ENCODE data around the gene ANXA6.
"Not testable (repeated sequence)": the region's sequence is repeated elsewhere in the genome, so short reads cannot be mapped to it uniquely, and the experiment has no call there.

The ANXA6 gene

GRCh38 chr5:151178372-151178771 lies 20.8 kb upstream of the ANXA6 start:
- H3K4me1 ChIP-seq (ENCODE audit: control insufficient read depth, insufficient read depth, low read length), result no peaks in the 10 kb centered on the region
- H3K9ac ChIP-seq (ENCODE audit: low read length), result no peak overlapping the region
- H3K27ac ChIP-seq (ENCODE audit: low read depth, low read length), result no peak overlapping the region
- H3K4me3 ChIP-seq (ENCODE audit: low read length), result no peak overlapping the region
- H3K27me3 ChIP-seq (ENCODE audit: control insufficient read depth, insufficient read depth, low read length), result no peaks in the 10 kb centered on the region
- peaks cover 19% of the 10 kb centered on the region for H3K36me3 ChIP-seq (ENCODE audit: control insufficient read depth, insufficient read depth, low read length)

- not testable (repeated sequence) for H3K27me3 ChIP-seq (ENCODE audit: control insufficient read depth, insufficient read depth, low read length); H3K4me1 ChIP-seq (ENCODE audit: control insufficient read depth, insufficient read depth, low read length); H3K9ac ChIP-seq (ENCODE audit: low read length); H3K4me3 ChIP-seq (ENCODE audit: low read length); H3K36me3 ChIP-seq (ENCODE audit: control insufficient read depth, insufficient read depth, low read length); H3K27ac ChIP-seq (ENCODE audit: low read depth, low read length)
Measured at GRCh38 chr5:151176268-151176667, 18.7 kb upstream of the ANXA6 start.

- Histone ChIP-seq H3K36me3 (ENCODE audit: control insufficient read depth, insufficient read depth, low read length) (no peaks in the 10 kb centered on the region), H3K4me3 (ENCODE audit: low read length) (peak overlapping the region; percentile 15), H3K4me1 (ENCODE audit: control insufficient read depth, insufficient read depth, low read length) (no peaks in the 10 kb centered on the region), H3K27ac (ENCODE audit: low read depth, low read length) (peak overlapping the region; percentile 45), H3K27me3 (ENCODE audit: control insufficient read depth, insufficient read depth, low read length) (no peaks in the 10 kb centered on the region), H3K9ac (ENCODE audit: low read length) (no peak overlapping the region)
Measured at GRCh38 chr5:151174612-151175101, 17.1 kb upstream of the ANXA6 start.

- no peak overlapping the region for H3K9ac ChIP-seq (ENCODE audit: low read length)
- H3K4me1 ChIP-seq (ENCODE audit: control insufficient read depth, insufficient read depth, low read length), result peaks cover 4% of the 10 kb centered on the region
- H3K27me3 ChIP-seq (ENCODE audit: control insufficient read depth, insufficient read depth, low read length), result no peaks in the 10 kb centered on the region
- H3K27ac ChIP-seq (ENCODE audit: low read depth, low read length), result peak overlapping the region; percentile 45
- peak overlapping the region; percentile 15 for H3K4me3 ChIP-seq (ENCODE audit: low read length)
- no peaks in the 10 kb centered on the region for H3K36me3 ChIP-seq (ENCODE audit: control insufficient read depth, insufficient read depth, low read length)
Measured at GRCh38 chr5:151173711-151174611, 16.4 kb upstream of the ANXA6 start.

DNA sequence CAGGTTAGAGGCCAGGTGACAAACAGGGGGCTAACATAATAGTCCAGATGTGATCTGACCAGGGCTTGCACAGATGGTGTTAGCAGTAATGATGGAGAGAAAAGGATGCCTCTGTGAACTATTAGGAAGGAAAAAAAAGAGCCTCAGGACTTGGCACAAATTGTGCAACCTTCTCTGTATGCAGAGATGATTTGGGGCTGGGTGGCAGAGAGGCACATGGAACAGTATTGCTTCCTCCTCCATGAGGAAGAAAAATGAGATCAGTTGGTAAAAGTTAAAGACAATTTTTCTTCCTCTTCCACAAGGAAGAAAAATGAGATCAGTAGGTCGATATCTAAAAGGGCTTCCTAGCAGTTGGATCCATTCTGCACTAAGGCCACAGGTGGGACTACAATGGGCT lies 13.9 kb upstream of the ANXA6 start:
- Histone ChIP-seq H3K4me3 (ENCODE audit: low read length) (no peak overlapping the region), H3K27ac (ENCODE audit: low read depth, low read length) (no peak overlapping the region), H3K4me1 (ENCODE audit: control insufficient read depth, insufficient read depth, low read length) (peaks cover 7% of the 10 kb centered on the region), H3K9ac (ENCODE audit: low read length) (no peak overlapping the region), H3K36me3 (ENCODE audit: control insufficient read depth, insufficient read depth, low read length) (no peaks in the 10 kb centered on the region), H3K27me3 (ENCODE audit: control insufficient read depth, insufficient read depth, low read length) (no peaks in the 10 kb centered on the region)

GRCh38 chr5:151168602-151169344 lies 11.2 kb upstream of the ANXA6 start:
- H3K36me3 ChIP-seq (ENCODE audit: control insufficient read depth, insufficient read depth, low read length), result no peaks in the 10 kb centered on the region
- no peak overlapping the region for H3K4me3 ChIP-seq (ENCODE audit: low read length)
- no peak overlapping the region for H3K27ac ChIP-seq (ENCODE audit: low read depth, low read length)
- no peak overlapping the region for H3K9ac ChIP-seq (ENCODE audit: low read length)
- H3K4me1 ChIP-seq (ENCODE audit: control insufficient read depth, insufficient read depth, low read length), result peaks cover 14% of the 10 kb centered on the region
- no peaks in the 10 kb centered on the region for H3K27me3 ChIP-seq (ENCODE audit: control insufficient read depth, insufficient read depth, low read length)

GRCh38 chr5:151167022-151167421 lies 9.4 kb upstream of the ANXA6 start:
- H3K36me3 ChIP-seq (ENCODE audit: control insufficient read depth, insufficient read depth, low read length), result no peaks in the 10 kb centered on the region
- no peak overlapping the region for H3K4me3 ChIP-seq (ENCODE audit: low read length)
- no peak overlapping the region for H3K27ac ChIP-seq (ENCODE audit: low read depth, low read length)
- no peak overlapping the region for H3K9ac ChIP-seq (ENCODE audit: low read length)
- no peaks in the 10 kb centered on the region for H3K27me3 ChIP-seq (ENCODE audit: control insufficient read depth, insufficient read depth, low read length)
- peaks cover 18% of the 10 kb centered on the region for H3K4me1 ChIP-seq (ENCODE audit: control insufficient read depth, insufficient read depth, low read length)

DNA sequence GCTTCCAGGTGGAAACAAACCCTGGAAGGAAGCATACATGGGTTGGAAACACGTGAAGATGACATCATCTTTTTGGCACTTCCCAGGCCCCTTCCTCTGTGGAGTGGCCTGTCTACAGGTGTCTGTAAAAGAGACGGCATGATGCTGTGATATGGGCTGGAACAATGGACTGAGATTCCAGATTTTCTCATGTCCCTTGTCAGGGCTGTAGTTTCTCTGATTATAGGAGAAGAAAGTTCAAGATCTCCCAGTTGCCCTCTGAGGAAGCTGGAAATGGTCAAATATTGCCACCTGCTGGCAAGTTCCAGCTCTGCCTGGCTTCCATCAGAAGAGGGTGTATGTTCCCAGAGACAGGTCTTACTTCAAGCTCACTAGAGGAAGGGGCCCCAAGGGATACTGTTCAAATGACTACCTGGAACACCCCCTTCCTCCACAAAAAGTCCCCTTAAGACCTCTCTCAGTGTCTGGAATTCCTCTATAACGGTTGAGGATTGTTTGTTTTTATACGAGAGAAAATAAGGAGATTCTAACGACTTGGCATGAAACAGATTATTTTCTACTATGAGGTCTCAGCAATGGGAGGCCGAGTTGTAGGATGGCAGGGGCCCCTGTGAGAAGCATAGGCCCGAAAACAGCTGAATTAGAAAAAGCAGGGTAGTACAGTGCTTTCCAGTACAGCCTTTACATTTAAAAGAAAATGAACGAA lies 7.3 kb upstream of the ANXA6 start:
- Histone ChIP-seq H3K9ac (ENCODE audit: low read length) (no peak overlapping the region), H3K4me1 (ENCODE audit: control insufficient read depth, insufficient read depth, low read length) (peaks cover 18% of the 10 kb centered on the region), H3K27me3 (ENCODE audit: control insufficient read depth, insufficient read depth, low read length) (no peaks in the 10 kb centered on the region), H3K27ac (ENCODE audit: low read depth, low read length) (no peak overlapping the region), H3K4me3 (ENCODE audit: low read length) (no peak overlapping the region), H3K36me3 (ENCODE audit: control insufficient read depth, insufficient read depth, low read length) (no peaks in the 10 kb centered on the region)

GRCh38 chr5:151162776-151163175 lies 5.2 kb upstream of the ANXA6 start:
- Histone ChIP-seq H3K27ac (ENCODE audit: low read depth, low read length) (peak overlapping the region; percentile 40), H3K27me3 (ENCODE audit: control insufficient read depth, insufficient read depth, low read length) (no peaks in the 10 kb centered on the region), H3K36me3 (ENCODE audit: control insufficient read depth, insufficient read depth, low read length) (no peaks in the 10 kb centered on the region), H3K4me1 (ENCODE audit: control insufficient read depth, insufficient read depth, low read length) (peaks cover 17% of the 10 kb centered on the region), H3K9ac (ENCODE audit: low read length) (no peak overlapping the region), H3K4me3 (ENCODE audit: low read length) (no peak overlapping the region)

DNA sequence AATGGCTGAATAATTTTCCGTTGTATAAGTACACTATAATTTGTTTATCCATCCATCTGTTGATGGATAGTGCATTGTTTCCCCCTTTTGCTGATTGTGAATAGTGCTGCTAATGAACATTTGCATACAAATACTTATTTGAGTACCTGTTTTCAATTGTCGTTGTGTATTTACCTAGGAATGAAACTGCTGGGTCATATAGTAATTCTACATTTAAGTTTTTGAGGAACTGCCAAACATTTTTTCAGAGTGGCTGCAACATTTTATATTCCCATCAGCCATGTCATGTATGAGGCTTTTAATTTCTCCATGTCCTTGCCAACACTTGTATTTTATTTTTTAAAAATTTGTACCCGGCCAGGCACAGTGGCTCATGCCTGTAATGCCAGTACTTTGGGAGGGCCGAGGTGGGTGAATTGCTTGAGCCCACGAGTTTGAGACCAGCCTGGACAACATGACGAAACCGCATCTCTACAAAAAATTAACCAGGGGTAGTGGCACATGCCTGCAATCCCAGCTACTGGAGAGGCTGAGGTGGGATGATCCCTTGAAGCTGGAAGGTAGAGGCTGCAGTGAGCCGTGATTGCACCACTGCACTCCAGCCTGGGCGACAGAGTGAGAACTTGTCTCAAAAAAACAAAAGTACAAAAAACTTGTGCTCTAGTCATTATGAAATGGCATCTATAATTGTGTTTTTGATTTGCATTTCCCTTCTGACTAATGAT lies 2.2 kb upstream of the ANXA6 start:
- Histone ChIP-seq H3K4me1 (ENCODE audit: control insufficient read depth, insufficient read depth, low read length) (peaks cover 29% of the 10 kb centered on the region), H3K27ac (ENCODE audit: low read depth, low read length) (no peak overlapping the region), H3K27me3 (ENCODE audit: control insufficient read depth, insufficient read depth, low read length) (no peaks in the 10 kb centered on the region), H3K4me3 (ENCODE audit: low read length) (no peak overlapping the region), H3K9ac (ENCODE audit: low read length) (no peak overlapping the region), H3K36me3 (ENCODE audit: control insufficient read depth, insufficient read depth, low read length) (no peaks in the 10 kb centered on the region)

DNA sequence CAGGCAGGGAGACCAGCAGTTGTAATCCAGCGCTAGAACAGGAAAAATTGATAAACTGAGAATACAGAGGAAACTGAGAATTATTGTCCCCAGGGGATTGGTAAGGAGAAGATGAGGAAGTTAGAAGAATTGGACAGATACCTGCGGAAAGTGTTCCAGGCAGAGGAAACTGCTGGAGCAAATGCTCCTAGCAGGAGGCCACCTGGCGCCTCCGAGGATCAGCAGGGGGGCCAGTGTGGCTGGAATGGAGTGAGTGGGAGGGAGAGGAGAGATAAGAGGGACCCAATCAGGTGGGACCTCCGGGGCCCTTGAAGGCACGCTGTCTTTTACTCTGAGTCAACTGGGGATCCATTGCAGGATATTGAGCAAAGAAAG lies 695 bp upstream of the ANXA6 start:
- Histone ChIP-seq H3K27ac (ENCODE audit: low read depth, low read length) (peak overlapping the region; percentile 80), H3K27me3 (ENCODE audit: control insufficient read depth, insufficient read depth, low read length) (no peaks in the 10 kb centered on the region), H3K36me3 (ENCODE audit: control insufficient read depth, insufficient read depth, low read length) (no peaks in the 10 kb centered on the region), H3K9ac (ENCODE audit: low read length) (peak overlapping the region; percentile 57), H3K4me3 (ENCODE audit: low read length) (peak overlapping the region; percentile 78), H3K4me1 (ENCODE audit: control insufficient read depth, insufficient read depth, low read length) (peaks cover 25% of the 10 kb centered on the region)
